ENCODE data around the gene FLOT2.
"Not testable (repeated sequence)": the region's sequence is repeated elsewhere in the genome, so short reads cannot be mapped to it uniquely, and the experiment has no call there.

FLOT2 gene

GRCh38 chr17:28898527-28898955 lies 1.0 kb upstream of the FLOT2 start:
- H3K27ac ChIP-seq, result peak overlapping the region; percentile 85; the same call in 1 of the 2 replicates
- H3K9me3 ChIP-seq, result no peaks in the 10 kb centered on the region

DNA sequence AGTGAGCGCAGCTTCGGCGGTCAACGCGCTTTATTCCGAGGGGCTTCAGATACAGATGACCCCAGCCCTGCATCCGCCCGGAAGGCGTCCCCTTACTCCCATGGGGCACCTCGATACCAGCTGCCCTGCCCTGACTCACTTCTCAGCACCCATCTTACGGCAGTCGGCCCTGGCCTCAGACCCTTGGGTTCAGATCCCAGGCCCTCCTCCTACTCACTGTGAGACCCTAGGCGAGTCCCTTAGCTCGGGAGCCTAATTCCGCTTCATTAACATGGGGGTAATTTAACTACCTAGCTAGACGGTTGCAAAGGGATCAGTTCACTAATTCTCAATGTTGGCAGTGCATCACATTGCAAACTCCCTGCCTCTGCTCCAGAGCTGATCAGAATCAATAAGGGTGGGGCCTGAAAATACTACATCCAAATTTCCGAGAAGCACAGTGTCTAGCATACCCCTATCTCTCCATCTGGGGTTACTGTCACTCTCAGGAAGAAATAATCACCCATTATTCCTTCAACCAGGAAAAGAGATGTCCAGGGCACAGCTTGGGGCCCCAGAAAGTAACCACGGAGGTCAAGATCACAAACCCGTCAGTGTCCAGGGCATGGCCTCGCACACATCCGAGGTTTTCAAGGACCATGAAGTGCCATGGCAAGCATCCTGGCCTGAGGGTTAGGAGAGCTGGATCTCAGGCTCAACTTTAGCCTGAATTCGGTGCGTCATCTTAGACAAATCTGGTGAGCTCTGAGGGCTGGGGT lies 415 bp upstream of the FLOT2 start:
- peaks cover 11% of the 10 kb centered on the region; the same call in 1 of the 2 replicates for H4K20me1 ChIP-seq
- H3K4me1 ChIP-seq, result peaks cover 71% of the 10 kb centered on the region
- H3K9me3 ChIP-seq, result no peaks in the 10 kb centered on the region
- H3K27ac ChIP-seq, result peak overlapping the region; percentile 85
- H3K36me3 ChIP-seq, result 0 out of 2 replicates have a peak, but pooled peaks cover 16% of the 10 kb centered on the region
- TF ChIP-seq Cebpa-rat (IDR thresholded peaks at IDR 0.05), result no peak
- H3K4me2 ChIP-seq, result peak overlapping the region; percentile 91
- H3K9ac ChIP-seq, result peak overlapping the region; percentile 86
- H3K4me3 ChIP-seq, result peak overlapping the region; percentile 79
- H3K27me3 ChIP-seq, result no peaks in the 10 kb centered on the region

More at GRCh38 chr17:28898527-28898955, 1.0 kb upstream of the FLOT2 start:
- Histone ChIP-seq H3K27me3 (no peaks in the 10 kb centered on the region), H3K9ac (peak overlapping the region; percentile 86; the same call in 1 of the 2 replicates), H3K4me1 (peaks cover 71% of the 10 kb centered on the region), H3K4me2 (peak overlapping the region; percentile 91), H4K20me1 (peaks cover 11% of the 10 kb centered on the region; the same call in 1 of the 2 replicates), H3K36me3 (0 out of 2 replicates have a peak, but pooled peaks cover 16% of the 10 kb centered on the region), H3K4me3 (peak overlapping the region; percentile 79; the same call in 1 of the 2 replicates)
- no peak for TF ChIP-seq Cebpa-rat (IDR thresholded peaks at IDR 0.05)

GRCh38 chr17:28896491-28896883 lies 1.0 kb downstream of the FLOT2 start:
- Histone ChIP-seq H3K9ac (peak overlapping the region; percentile 86), H3K27ac (peak overlapping the region; percentile 85), H3K27me3 (no peaks in the 10 kb centered on the region), H3K4me3 (peak overlapping the region; percentile 79), H4K20me1 (peaks cover 11% of the 10 kb centered on the region; the same call in 1 of the 2 replicates), H3K36me3 (0 out of 2 replicates have a peak, but pooled peaks cover 20% of the 10 kb centered on the region), H3K4me1 (peaks cover 79% of the 10 kb centered on the region), H3K4me2 (peak overlapping the region; percentile 91), H3K9me3 (no peaks in the 10 kb centered on the region)
- no peak for TF ChIP-seq Cebpa-rat (IDR thresholded peaks at IDR 0.05)

- TF ChIP-seq Cebpa-rat (IDR thresholded peaks at IDR 0.05), result no peak
- H4K20me1 ChIP-seq, result peaks cover 11% of the 10 kb centered on the region; the same call in 1 of the 2 replicates
- H3K4me2 ChIP-seq, result peak overlapping the region; percentile 91
- H3K27ac ChIP-seq, result peak overlapping the region; percentile 85
- H3K36me3 ChIP-seq, result 0 out of 2 replicates have a peak, but pooled peaks cover 24% of the 10 kb centered on the region
- H3K4me3 ChIP-seq, result peak overlapping the region; percentile 79
- peaks cover 79% of the 10 kb centered on the region for H3K4me1 ChIP-seq
- peak overlapping the region; percentile 86 for H3K9ac ChIP-seq
- H3K9me3 ChIP-seq, result peaks cover under 1% of the 10 kb centered on the region; the same call in 1 of the 2 replicates
- no peaks in the 10 kb centered on the region for H3K27me3 ChIP-seq
Observed at GRCh38 chr17:28895794-28896447, 1.6 kb downstream of the FLOT2 start.

GRCh38 chr17:28893248-28894183 lies 4.0 kb downstream of the FLOT2 start:
- Histone ChIP-seq H3K36me3 (0 out of 2 replicates have a peak, but pooled peaks cover 13% of the 10 kb centered on the region), H3K9ac (peak overlapping the region; percentile 78), H4K20me1 (peaks cover 23% of the 10 kb centered on the region), H3K4me1 (peaks cover 93% of the 10 kb centered on the region), H3K4me2 (peak overlapping the region; percentile 98), H3K4me3 (peak overlapping the region; percentile 50; the same call in 1 of the 2 replicates), H3K27ac (peak overlapping the region; percentile 87)
- not testable (repeated sequence) for H3K27me3 ChIP-seq, H3K9me3 ChIP-seq

GRCh38 chr17:28892024-28892423 lies 5.5 kb downstream of the FLOT2 start:
- Histone ChIP-seq H3K9ac (no peak overlapping the region), H3K9me3 (peaks cover 3% of the 10 kb centered on the region; the same call in 1 of the 2 replicates), H3K4me2 (peak overlapping the region; percentile 98), H3K27me3 (no peaks in the 10 kb centered on the region), H3K36me3 (peaks cover 22% of the 10 kb centered on the region; the same call in 1 of the 2 replicates), H3K4me1 (peaks cover 98% of the 10 kb centered on the region), H3K4me3 (no peak overlapping the region), H4K20me1 (peaks cover 37% of the 10 kb centered on the region), H3K27ac (peak overlapping the region; percentile 87; the same call in 1 of the 2 replicates)
- TF ChIP-seq Cebpa-rat (IDR thresholded peaks at IDR 0.05), result no peak

DNA sequence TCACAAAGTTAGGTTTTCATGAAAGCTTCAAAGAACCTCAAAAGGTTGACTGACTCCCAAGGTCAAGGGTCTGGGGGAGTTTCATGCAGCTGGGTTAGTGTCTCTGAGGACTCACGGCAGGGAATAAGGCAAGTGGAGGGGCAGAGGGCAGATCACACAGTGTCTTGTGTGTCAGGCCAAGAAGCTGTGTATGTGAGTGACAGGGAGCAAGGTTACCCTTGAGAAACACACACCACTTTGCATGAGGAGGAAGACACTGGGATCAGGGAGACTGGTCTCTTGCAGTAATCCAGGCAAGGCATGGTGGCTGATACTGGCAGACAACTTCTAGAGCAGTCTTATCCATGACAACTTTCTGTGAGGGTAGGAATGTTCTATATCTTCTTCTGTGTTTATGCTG lies 6.3 kb downstream of the FLOT2 start:
- peaks cover 3% of the 10 kb centered on the region; the same call in 1 of the 2 replicates for H3K9me3 ChIP-seq
- peak overlapping the region; percentile 98 for H3K4me2 ChIP-seq
- H3K36me3 ChIP-seq, result peaks cover 29% of the 10 kb centered on the region; the same call in 1 of the 2 replicates
- H3K4me1 ChIP-seq, result peaks cover 99% of the 10 kb centered on the region
- H3K27ac ChIP-seq, result no peak overlapping the region
- H4K20me1 ChIP-seq, result peaks cover 39% of the 10 kb centered on the region
- H3K9ac ChIP-seq, result no peak overlapping the region
- H3K4me3 ChIP-seq, result no peak overlapping the region
- TF ChIP-seq Cebpa-rat (IDR thresholded peaks at IDR 0.05), result no peak
- no peaks in the 10 kb centered on the region for H3K27me3 ChIP-seq

GRCh38 chr17:28889996-28890395 lies 7.5 kb downstream of the FLOT2 start:
- no peak overlapping the region for H3K27ac ChIP-seq
- H3K9ac ChIP-seq, result no peak overlapping the region
- peaks cover 99% of the 10 kb centered on the region for H3K4me1 ChIP-seq
- H3K4me2 ChIP-seq, result peak overlapping the region; percentile 98
- H3K36me3 ChIP-seq, result peaks cover 41% of the 10 kb centered on the region; the same call in 1 of the 2 replicates
- peaks cover 46% of the 10 kb centered on the region for H4K20me1 ChIP-seq
- peaks cover 3% of the 10 kb centered on the region; the same call in 1 of the 2 replicates for H3K9me3 ChIP-seq
- H3K4me3 ChIP-seq, result no peak overlapping the region
- no peaks in the 10 kb centered on the region for H3K27me3 ChIP-seq
- no peak for TF ChIP-seq Cebpa-rat (IDR thresholded peaks at IDR 0.05)

DNA sequence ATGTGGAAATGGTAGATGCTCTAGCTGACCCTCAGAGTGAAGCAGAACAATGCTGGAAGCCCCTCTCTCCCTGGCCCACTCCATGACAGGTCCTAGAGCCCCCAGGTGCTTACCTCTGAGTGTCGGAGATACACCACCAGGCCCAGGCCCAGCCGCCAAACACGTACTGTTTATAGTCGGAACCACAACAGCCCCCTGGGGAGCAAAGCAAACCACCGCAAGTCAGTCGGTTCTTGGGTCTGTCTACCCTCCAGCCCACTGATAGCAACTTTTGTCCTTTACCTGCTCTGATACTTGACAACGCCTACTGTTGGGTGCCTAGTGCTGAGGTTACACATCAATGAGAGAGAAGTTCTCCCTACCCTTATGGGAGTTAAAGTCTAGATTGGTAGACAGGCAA lies 8.7 kb downstream of the FLOT2 start:
- Histone ChIP-seq H4K20me1 (peaks cover 56% of the 10 kb centered on the region), H3K9ac (no peak overlapping the region), H3K36me3 (peaks cover 52% of the 10 kb centered on the region), H3K27ac (no peak overlapping the region), H3K4me3 (no peak overlapping the region), H3K4me1 (peaks cover 97% of the 10 kb centered on the region), H3K27me3 (no peaks in the 10 kb centered on the region), H3K4me2 (peak overlapping the region; percentile 98), H3K9me3 (peaks cover 3% of the 10 kb centered on the region; the same call in 1 of the 2 replicates)
- TF ChIP-seq Cebpa-rat (IDR thresholded peaks at IDR 0.05), result no peak
